Mesenchymal stem cell (in vitro differentiated cells and primary cell): ENCODE results near the gene SLC35F3.

Experiments used
- DNase-seq: peaks from one replicate; pipeline ENCODE4 v3.0.0-alpha.2; 2013
- H2AFZ ChIP-seq: one replicate; pipeline ENCODE4 v1.6.1; 2013; ENCODE audit warnings: low read depth, mild to moderate bottlenecking, control low read depth, inconsistent platforms, low read length, moderate library complexity
- H2AK5ac ChIP-seq: 2 replicates; pipeline ENCODE4 v1.6.1; 2013; ENCODE audit warnings: low read length, moderate library complexity, mild to moderate bottlenecking, inconsistent platforms; ENCODE audit not compliant: severe bottlenecking
- H2BK120ac ChIP-seq: one replicate; pipeline ENCODE4 v1.6.1; 2013; ENCODE audit warnings: low read depth, mild to moderate bottlenecking, inconsistent platforms, low read length, moderate library complexity
- H2BK12ac ChIP-seq, 2 experiments: one replicate each; pipeline ENCODE4 v1.6.1; 2013; ENCODE audit warnings: inconsistent platforms in 2 of 2, low read length in 2 of 2, mild to moderate bottlenecking in 2 of 2, moderate library complexity in 2 of 2, control low read depth in 1 of 2
- H2BK15ac ChIP-seq: one replicate; pipeline ENCODE4 v1.6.1; 2013; ENCODE audit warnings: mild to moderate bottlenecking, low read depth, inconsistent platforms; ENCODE audit not compliant: poor library complexity, severe bottlenecking
- H2BK5ac ChIP-seq: 2 replicates; pipeline ENCODE4 v1.6.1; 2013; ENCODE audit warnings: low read depth, mild to moderate bottlenecking, low read length, control low read depth, inconsistent platforms; ENCODE audit not compliant: poor library complexity, severe bottlenecking
- H3K14ac ChIP-seq, 2 experiments: one replicate each; pipeline ENCODE4 v1.6.1; 2013; ENCODE audit warnings: inconsistent platforms in 2 of 2, low read length in 2 of 2, control low read depth in 1 of 2, mild to moderate bottlenecking in 1 of 2, moderate library complexity in 1 of 2
- H3K18ac ChIP-seq, 2 experiments: one replicate each; pipeline ENCODE4 v1.6.1; 2013; ENCODE audit warnings: inconsistent platforms in 2 of 2, low read length in 2 of 2, control low read depth in 1 of 2, low read depth in 1 of 2, mild to moderate bottlenecking in 1 of 2
- H3K23ac ChIP-seq, 2 experiments: one replicate each; pipeline ENCODE4 v1.6.1; 2013; ENCODE audit warnings: inconsistent platforms in 2 of 2, low read length in 2 of 2, mild to moderate bottlenecking in 2 of 2, moderate library complexity in 2 of 2, control low read depth in 1 of 2
- H3K27ac ChIP-seq: 2 replicates; pipeline ENCODE4 v1.5.1; 2013; ENCODE audit warnings: mild to moderate bottlenecking, moderate library complexity, low read length, control low read depth, inconsistent platforms; ENCODE audit not compliant: poor library complexity, severe bottlenecking
- H3K27me3 ChIP-seq, 2 experiments: 2 replicates each; pipeline versions ENCODE4 v1.6.1 to v1.7.0; 2013; ENCODE audit warnings: low read length in 2 of 2, mild to moderate bottlenecking in 2 of 2, moderate library complexity in 2 of 2, control low read depth in 1 of 2, inconsistent platforms in 1 of 2; ENCODE audit not compliant: control insufficient read depth in 1 of 2, insufficient read depth in 1 of 2
- H3K36me3 ChIP-seq, 2 experiments: 2 replicates each; pipeline versions ENCODE4 v1.6.1 to v1.7.0; 2013; ENCODE audit warnings: low read length in 2 of 2, control low read depth in 1 of 2, inconsistent platforms in 1 of 2, low read depth in 1 of 2, mild to moderate bottlenecking in 1 of 2; ENCODE audit not compliant: insufficient read depth in 2 of 2, control insufficient read depth in 1 of 2
- H3K4ac ChIP-seq, 2 experiments: one replicate each; pipeline ENCODE4 v1.6.1; 2013; ENCODE audit warnings: inconsistent platforms in 2 of 2, low read length in 2 of 2, mild to moderate bottlenecking in 2 of 2, moderate library complexity in 2 of 2, control low read depth in 1 of 2, low read depth in 1 of 2
- H3K4me1 ChIP-seq: 2 replicates; pipeline ENCODE4 v1.6.1; 2013; ENCODE audit warnings: low read depth, low read length, control low read depth; ENCODE audit not compliant: control insufficient read depth, insufficient read depth
- H3K4me2 ChIP-seq: 2 replicates; pipeline ENCODE4 v1.6.1; 2013; ENCODE audit warnings: low read length, mild to moderate bottlenecking, inconsistent platforms; ENCODE audit not compliant: poor library complexity, severe bottlenecking
- H3K4me3 ChIP-seq, 2 experiments: 2 replicates each; pipeline versions ENCODE4 v1.5.1 to v1.7.0; 2013; ENCODE audit warnings: low read length in 2 of 2, mild to moderate bottlenecking in 2 of 2, control low read depth in 1 of 2, low read depth in 1 of 2; ENCODE audit not compliant: insufficient read depth in 1 of 2
- H3K79me1 ChIP-seq: replicated peaks from 2 replicates; pipeline ENCODE4 v1.6.1; 2013; ENCODE audit warnings: mild to moderate bottlenecking, control low read depth, low read length, inconsistent platforms; ENCODE audit not compliant: poor library complexity, severe bottlenecking
- H3K9ac ChIP-seq: 2 replicates; pipeline ENCODE4 v1.7.0; 2013; ENCODE audit warnings: mild to moderate bottlenecking, low read length, moderate library complexity
- H3K9me3 ChIP-seq: 2 replicates; pipeline ENCODE4 v1.7.0; 2013; ENCODE audit warnings: mild to moderate bottlenecking, low read length; ENCODE audit not compliant: control insufficient read depth
- H4K8ac ChIP-seq: one replicate; pipeline ENCODE4 v1.6.1; 2013; ENCODE audit warnings: inconsistent platforms, mild to moderate bottlenecking, low read length, moderate library complexity
- H4K91ac ChIP-seq: one replicate; pipeline ENCODE4 v1.6.1; 2013; ENCODE audit warnings: mild to moderate bottlenecking, low read length, inconsistent platforms
- WGBS: methylation state at CpG from one replicate; pipeline ENCODE4 v1.1.7; 2013; ENCODE audit warnings: mixed read lengths; 5-methylcytosine and 5-hydroxymethylcytosine counted together

The SLC35F3 gene

DNA sequence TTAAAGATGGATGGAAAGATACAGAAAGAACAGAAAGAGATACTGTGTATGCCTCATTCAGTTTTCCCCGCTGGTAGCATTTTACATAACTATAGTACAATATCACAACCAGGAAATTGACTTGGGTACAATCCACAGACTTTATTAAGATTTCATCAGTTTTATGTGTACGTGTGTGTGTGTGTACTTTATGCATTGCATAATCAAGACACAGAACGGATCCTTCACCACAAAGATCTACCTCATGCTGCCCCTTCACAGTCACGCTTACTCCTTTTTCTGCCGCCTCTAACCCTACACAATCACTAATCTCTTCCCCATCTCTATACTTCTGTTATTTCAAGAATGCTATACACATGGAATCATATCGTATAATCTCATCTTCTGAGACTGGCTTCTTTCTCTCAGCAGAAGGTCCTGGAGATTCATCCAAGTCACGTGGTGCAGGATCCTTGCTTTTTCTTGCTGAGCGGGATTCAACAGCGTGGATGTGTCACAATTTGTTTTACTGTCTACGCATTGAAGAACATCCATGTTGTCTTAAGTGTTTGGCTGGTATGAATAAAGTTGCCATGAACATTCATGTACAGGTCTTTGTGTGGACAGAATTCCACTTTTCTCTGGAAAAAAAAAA is 76.7 kb downstream of the SLC35F3 start:
- Histone ChIP-seq H3K27me3 (no peaks in the 10 kb centered on the region), H3K4ac (no peak overlapping the region), H2BK5ac (no peak overlapping the region), H3K18ac (no peak overlapping the region), H3K9ac (no peak overlapping the region), H3K27ac (no peak overlapping the region), H2BK12ac (no peak overlapping the region), H4K91ac (no peak overlapping the region), H3K4me2 (no peak overlapping the region), H3K4me3 (no peak overlapping the region), H3K36me3 (no peaks in the 10 kb centered on the region), H3K4me1 (no peaks in the 10 kb centered on the region), H4K8ac (no peak overlapping the region), H3K79me1 (no peaks in the 10 kb centered on the region), H3K9me3 (no peaks in the 10 kb centered on the region), H2BK120ac (no peak overlapping the region), H3K23ac (no peak overlapping the region), H2AK5ac (no peak overlapping the region), H2AFZ (no peak overlapping the region), H2BK15ac (no peak overlapping the region), H3K14ac (no peak overlapping the region)
- DNase-seq: no peak
- 83% methylated on average over 8 of the region's 10 CpGs for WGBS

GRCh38 chr1:233982827-233983518 is 78.5 kb downstream of the SLC35F3 start:
- no peak overlapping the region for H3K23ac ChIP-seq
- no peak overlapping the region for H2BK5ac ChIP-seq
- no peaks in the 10 kb centered on the region for H3K79me1 ChIP-seq
- no peaks in the 10 kb centered on the region for H3K9me3 ChIP-seq
- H4K91ac ChIP-seq: no peak overlapping the region
- H2BK12ac ChIP-seq: no peak overlapping the region
- no peak overlapping the region for H3K18ac ChIP-seq
- WGBS: 67% methylated on average over 7 of the region's 10 CpGs
- no peak overlapping the region for H2BK120ac ChIP-seq
- H3K36me3 ChIP-seq: no peaks in the 10 kb centered on the region
- H3K9ac ChIP-seq: no peak overlapping the region
- no peak overlapping the region for H3K27ac ChIP-seq
- DNase-seq: no peak
- no peak overlapping the region for H4K8ac ChIP-seq
- H3K27me3 ChIP-seq: no peaks in the 10 kb centered on the region
- no peak overlapping the region for H3K14ac ChIP-seq
- H2BK15ac ChIP-seq: no peak overlapping the region
- H2AK5ac ChIP-seq: no peak overlapping the region
- H2AFZ ChIP-seq: no peak overlapping the region
- H3K4me2 ChIP-seq: no peak overlapping the region
- no peak overlapping the region for H3K4ac ChIP-seq
- no peaks in the 10 kb centered on the region for H3K4me1 ChIP-seq
- H3K4me3 ChIP-seq: no peak overlapping the region

DNA sequence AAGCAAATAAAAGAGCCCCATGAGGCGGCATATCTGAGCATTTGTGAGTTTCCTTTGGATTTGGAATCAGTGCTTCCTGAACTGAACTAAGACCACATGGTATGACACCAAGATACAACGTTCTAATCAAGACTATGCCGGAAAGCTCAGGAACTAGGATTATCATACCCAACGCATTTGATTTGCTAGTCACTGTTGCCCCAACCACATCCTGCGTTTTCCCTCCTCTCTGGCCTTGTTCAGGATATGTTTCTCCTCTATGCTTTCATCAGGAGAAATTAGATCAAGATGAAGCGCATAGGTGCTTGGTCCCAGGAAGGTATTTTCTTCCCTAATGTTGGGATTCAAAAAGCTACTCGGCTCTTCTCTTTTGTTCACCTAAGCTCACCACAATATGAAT is 79.3 kb downstream of the SLC35F3 start:
- H3K9ac ChIP-seq: no peak overlapping the region
- H3K9me3 ChIP-seq: no peaks in the 10 kb centered on the region
- no peak overlapping the region for H3K18ac ChIP-seq
- no peak overlapping the region for H4K91ac ChIP-seq
- H3K36me3 ChIP-seq: no peaks in the 10 kb centered on the region
- H2AK5ac ChIP-seq: no peak overlapping the region
- H3K79me1 ChIP-seq: no peaks in the 10 kb centered on the region
- 76% methylated on average over 5 of the region's 7 CpGs for WGBS
- no peak overlapping the region for H2AFZ ChIP-seq
- no peak overlapping the region for H4K8ac ChIP-seq
- H2BK5ac ChIP-seq: no peak overlapping the region
- H3K4me3 ChIP-seq: no peak overlapping the region
- no peak overlapping the region for H2BK120ac ChIP-seq
- no peak overlapping the region for H3K23ac ChIP-seq
- no peak overlapping the region for H2BK15ac ChIP-seq
- no peak overlapping the region for H2BK12ac ChIP-seq
- no peak overlapping the region for H3K27ac ChIP-seq
- no peak for DNase-seq
- H3K14ac ChIP-seq: no peak overlapping the region
- no peak overlapping the region for H3K4me2 ChIP-seq
- H3K4ac ChIP-seq: no peak overlapping the region
- H3K4me1 ChIP-seq: no peaks in the 10 kb centered on the region
- no peaks in the 10 kb centered on the region for H3K27me3 ChIP-seq

DNA sequence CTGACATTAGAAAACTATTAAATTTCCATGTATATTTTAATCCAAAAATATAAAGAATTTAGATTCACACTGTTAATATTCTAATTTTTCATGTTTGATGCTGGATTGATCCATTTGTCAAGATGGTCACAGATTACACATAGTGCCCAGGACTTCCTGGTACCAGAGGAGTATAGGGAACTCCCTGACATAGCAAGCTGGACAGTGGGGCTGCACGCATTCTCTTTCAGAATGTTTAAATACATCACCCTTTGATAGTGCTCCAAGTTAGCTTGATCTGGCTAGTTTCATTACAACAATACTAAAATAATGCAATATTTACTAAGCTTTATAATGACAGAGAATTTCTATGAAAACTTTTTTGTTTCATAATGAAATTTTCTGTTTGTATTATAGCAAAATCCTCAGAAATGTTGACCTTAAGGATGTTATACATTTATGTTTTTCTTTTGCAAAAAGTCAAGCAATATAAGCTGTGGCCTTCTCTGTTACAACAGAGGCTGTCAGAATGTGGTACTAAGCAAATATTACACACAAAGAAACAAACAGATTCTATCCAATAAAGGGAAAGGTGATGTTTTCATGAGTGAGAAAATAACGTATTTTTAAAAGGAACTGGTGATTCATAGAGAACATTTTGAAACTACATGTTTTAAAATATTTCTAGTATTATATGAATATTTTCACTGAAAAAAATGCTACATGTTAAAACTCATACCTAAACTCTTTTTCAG is 84.7 kb downstream of the SLC35F3 start:
- Histone ChIP-seq H3K4me1 (no peaks in the 10 kb centered on the region), H2BK15ac (no peak overlapping the region), H3K23ac (no peak overlapping the region), H3K18ac (no peak overlapping the region), H3K4me2 (no peak overlapping the region), H3K36me3 (no peaks in the 10 kb centered on the region), H3K9ac (no peak overlapping the region), H3K14ac (no peak overlapping the region), H2AFZ (no peak overlapping the region), H2BK5ac (no peak overlapping the region), H3K4me3 (no peak overlapping the region), H2BK12ac (no peak overlapping the region), H3K9me3 (no peaks in the 10 kb centered on the region), H3K4ac (no peak overlapping the region), H3K27ac (no peak overlapping the region), H2BK120ac (no peak overlapping the region), H2AK5ac (no peak overlapping the region), H3K27me3 (no peaks in the 10 kb centered on the region), H4K8ac (no peak overlapping the region), H4K91ac (no peak overlapping the region), H3K79me1 (no peaks in the 10 kb centered on the region)
- no peak for DNase-seq
- WGBS: no CpG with 5 or more reads among the region's 2 CpGs
